Tibial artery (tissue), 4 donors: ENCODE measurements around the gene ASCC1.

Experiments used
- DNase-seq, 2 donors: peaks; one replicate each; pipeline ENCODE4 v3.0.0-alpha.2; 2019
- H3K27ac ChIP-seq, 2 donors: fragments of 200-600 bp; sonication (generic) in 1 of 2; 1 replicate in 1 of 2; 2 replicates in 1 of 2; pipeline ENCODE4 v1.5.1; 2018 to 2019; ENCODE audit warnings: mild to moderate bottlenecking in 1 of 2
- H3K27me3 ChIP-seq, 2 donors: fragments of 200-600 bp; sonication (generic) in 1 of 2; one replicate each; pipeline versions ENCODE4 v1.5.1 to v1.6.0; 2016 to 2019
- H3K36me3 ChIP-seq, 3 donors: fragments of 200-600 bp; sonication (generic) in 2 of 3; one replicate each; pipeline ENCODE4 v1.5.1; 2016 to 2019; ENCODE audit warnings: mild to moderate bottlenecking in 2 of 3
- H3K4me1 ChIP-seq, 4 donors: fragments of 200-600 bp; sonication (generic) in 2 of 4; 1 replicate in 3 of 4; 2 replicates in 1 of 4; pipeline ENCODE4 v1.5.1; 2016 to 2019
- H3K4me3 ChIP-seq, 2 donors: fragments of 200-600 bp; sonication (generic) in 1 of 2; 1 replicate in 1 of 2; 2 replicates in 1 of 2; pipeline ENCODE4 v1.5.1; 2018 to 2019; ENCODE audit warnings: mild to moderate bottlenecking in 2 of 2
- H3K9me3 ChIP-seq, 3 donors: fragments of 200-600 bp; sonication (generic) in 1 of 3; one replicate each; pipeline ENCODE4 v1.5.1; 2016 to 2019
- intact Hi-C: fragments of 100-400 bp; cut with DNase I; formaldehyde crosslinking; loops from one replicate; pipeline ENCODE4 v1.15.0; 2023; ENCODE audit warnings: low total_unique reads
- TF ChIP-seq, protein P1 (sequence below), 2 experiments: fragments of 200-600 bp in 1 of 2; fragments of 450-650 bp in 1 of 2; IDR thresholded peaks; one replicate each; pipeline ENCODE4 v1.5.1; 2017 to 2019; ENCODE audit warnings: antibody characterized with exemption in 2 of 2, mild to moderate bottlenecking in 1 of 2, moderate library complexity in 1 of 2

Gene ASCC1

DNA sequence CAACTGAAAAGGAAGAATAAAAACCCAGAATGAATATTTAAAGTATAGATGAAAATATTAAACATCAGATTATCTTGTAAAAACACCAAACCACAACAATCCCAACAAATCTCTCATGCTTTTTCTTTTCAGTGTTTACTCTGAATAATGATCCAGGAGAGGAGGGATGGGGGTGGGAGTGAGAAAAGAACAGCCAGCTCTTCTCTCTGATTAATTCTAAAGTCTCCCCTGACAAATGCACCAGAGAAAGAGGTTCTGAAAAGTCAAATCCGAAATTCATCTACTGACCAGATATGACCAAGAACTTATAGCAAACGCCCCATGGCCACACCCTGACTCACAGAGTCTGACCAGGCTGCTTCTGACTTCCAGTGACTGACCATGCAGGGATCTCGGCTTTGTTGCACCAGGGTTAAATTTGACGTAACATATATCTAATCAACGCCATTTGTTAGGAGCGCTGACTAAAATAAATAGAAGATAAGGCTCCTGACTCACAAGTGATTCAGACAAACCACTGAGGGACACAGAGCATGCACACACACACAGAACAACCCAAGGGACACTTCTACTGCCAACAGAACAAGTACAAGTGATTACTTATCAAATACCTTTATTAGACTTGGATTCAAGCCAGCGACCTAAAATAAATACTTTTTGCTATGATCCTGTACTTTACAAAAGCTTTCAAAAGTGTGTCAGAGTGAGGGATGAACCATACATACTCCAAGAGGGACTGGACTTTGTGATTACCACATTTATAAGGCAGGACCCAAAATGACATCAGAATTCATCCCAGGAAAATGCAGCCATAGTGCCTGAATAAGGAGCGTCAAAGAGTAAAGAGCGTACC lies 118.4 kb downstream of the ASCC1 start:
- Histone ChIP-seq H3K27me3 (no peaks in the 10 kb centered on the region), H3K4me3 (no peak overlapping the region), H3K27ac (no peak overlapping the region), H3K4me1 (peaks cover 0 to 4% (median 1%) of the 10 kb centered on the region in 4 donors), H3K9me3 (no peaks in the 10 kb centered on the region), H3K36me3 (peaks cover 25 to 69% (median 36%) of the 10 kb centered on the region in 3 donors)
- intact Hi-C loops = no loop called here
- DNase-seq = no peak
- TF ChIP-seq, protein P1, sequence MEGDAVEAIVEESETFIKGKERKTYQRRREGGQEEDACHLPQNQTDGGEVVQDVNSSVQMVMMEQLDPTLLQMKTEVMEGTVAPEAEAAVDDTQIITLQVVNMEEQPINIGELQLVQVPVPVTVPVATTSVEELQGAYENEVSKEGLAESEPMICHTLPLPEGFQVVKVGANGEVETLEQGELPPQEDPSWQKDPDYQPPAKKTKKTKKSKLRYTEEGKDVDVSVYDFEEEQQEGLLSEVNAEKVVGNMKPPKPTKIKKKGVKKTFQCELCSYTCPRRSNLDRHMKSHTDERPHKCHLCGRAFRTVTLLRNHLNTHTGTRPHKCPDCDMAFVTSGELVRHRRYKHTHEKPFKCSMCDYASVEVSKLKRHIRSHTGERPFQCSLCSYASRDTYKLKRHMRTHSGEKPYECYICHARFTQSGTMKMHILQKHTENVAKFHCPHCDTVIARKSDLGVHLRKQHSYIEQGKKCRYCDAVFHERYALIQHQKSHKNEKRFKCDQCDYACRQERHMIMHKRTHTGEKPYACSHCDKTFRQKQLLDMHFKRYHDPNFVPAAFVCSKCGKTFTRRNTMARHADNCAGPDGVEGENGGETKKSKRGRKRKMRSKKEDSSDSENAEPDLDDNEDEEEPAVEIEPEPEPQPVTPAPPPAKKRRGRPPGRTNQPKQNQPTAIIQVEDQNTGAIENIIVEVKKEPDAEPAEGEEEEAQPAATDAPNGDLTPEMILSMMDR (IDR thresholded peaks at IDR 0.05) = no peak

DNA sequence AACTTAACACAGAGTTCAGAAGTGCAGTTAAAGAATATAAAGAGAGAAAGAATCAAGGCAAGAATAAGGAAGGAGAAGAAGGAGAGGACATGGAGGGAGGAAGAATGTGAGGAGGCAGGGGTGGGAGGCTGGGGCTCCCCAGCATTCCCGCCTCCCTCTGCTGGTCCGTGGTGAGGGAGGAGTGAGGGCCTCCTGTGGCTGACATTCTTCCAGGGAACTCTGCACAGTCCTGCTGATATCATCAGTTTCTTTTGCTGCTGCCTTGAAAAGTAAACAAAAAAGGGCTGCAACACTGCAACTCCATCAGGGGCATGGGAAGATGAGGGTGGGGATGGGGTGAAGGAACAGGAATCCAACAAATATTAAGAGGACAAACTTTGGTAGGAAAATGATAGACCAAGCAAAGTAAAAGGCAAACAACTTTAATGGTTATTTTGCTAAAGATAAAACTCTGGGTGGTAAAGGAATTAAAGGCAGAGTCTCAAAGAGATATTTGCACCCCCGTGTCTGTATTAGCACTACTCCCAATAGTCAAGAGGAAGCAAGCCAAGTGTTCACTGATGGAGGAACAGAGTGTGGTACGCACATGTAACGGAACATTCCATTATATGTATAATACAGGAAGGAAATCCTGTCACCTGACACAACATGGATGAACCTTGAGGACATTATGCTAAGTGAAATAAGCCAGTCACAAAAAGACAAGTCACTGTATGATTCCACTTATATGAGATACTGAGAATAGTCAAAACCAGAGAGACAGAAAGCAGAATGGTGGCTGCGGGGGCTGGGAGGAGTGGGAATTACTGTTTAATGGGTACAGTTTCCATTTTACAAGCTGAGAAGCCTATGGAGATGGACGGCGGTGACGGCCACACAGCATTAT lies 119.7 kb downstream of the ASCC1 start:
- Histone ChIP-seq H3K9me3 (no peaks in the 10 kb centered on the region), H3K27me3 (no peaks in the 10 kb centered on the region), H3K27ac (no peak overlapping the region), H3K4me3 (no peak overlapping the region), H3K36me3 (peaks cover 27 to 59% (median 33%) of the 10 kb centered on the region in 3 donors), H3K4me1 (peaks cover 0 to 4% (median 1%) of the 10 kb centered on the region in 4 donors)
- intact Hi-C loops = no loop called here
- no peak for DNase-seq
- TF ChIP-seq, protein P1 (IDR thresholded peaks at IDR 0.05) = no peak

DNA sequence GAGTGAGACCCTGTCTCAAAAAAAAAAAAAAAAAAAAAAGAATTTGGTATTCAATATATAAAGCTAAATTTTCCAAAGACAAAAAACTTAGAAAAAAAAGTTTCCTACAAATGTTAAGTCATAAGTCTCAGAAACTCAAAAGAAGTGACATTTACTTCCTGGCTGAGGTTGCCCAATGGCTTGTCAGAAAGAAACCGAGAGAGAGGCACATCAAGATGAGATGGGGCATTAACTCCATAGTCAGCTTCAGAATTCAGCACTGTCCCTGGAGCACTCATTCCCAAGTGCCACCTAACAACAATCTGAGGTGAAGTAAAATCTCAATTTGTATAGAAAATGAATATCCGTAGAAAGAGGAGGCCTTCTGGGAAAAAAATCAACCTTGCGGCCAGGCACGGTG lies 120.9 kb downstream of the ASCC1 start:
- peaks cover 21 to 47% (median 33%) of the 10 kb centered on the region in 3 donors for H3K36me3 ChIP-seq
- peaks cover 0 to under 1% of the 10 kb centered on the region in 2 donors for H3K27me3 ChIP-seq
- TF ChIP-seq, protein P1 (IDR thresholded peaks at IDR 0.05) = no peak
- H3K27ac ChIP-seq = no peak overlapping the region
- intact Hi-C loops = no loop called here
- no peak overlapping the region for H3K4me3 ChIP-seq
- no peak for DNase-seq
- H3K4me1 ChIP-seq = peaks cover 0 to 4% (median 1%) of the 10 kb centered on the region in 4 donors
- H3K9me3 ChIP-seq = no peaks in the 10 kb centered on the region

DNA sequence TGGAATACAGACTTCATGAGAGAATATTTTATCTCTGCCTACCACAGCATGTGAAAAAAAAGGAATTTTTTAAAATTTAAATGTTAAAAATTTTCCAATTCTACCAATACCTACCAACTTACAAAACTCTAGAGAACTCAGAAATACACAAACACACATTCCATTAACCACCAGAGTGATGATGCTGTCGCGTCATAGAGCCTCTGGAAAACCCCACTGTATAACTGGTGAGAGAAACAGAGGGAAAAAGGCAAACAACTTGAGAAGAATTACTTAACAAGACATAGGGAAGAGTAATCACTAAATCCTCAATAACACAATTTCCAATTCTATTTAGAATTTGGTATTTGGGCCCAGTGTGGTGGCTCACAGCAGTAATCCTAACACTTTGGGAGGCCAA lies 121.5 kb downstream of the ASCC1 start:
- intact Hi-C loops = no loop called here
- H3K4me1 ChIP-seq = peaks cover 0 to 4% (median 1%) of the 10 kb centered on the region in 4 donors
- H3K4me3 ChIP-seq = no peak overlapping the region
- H3K36me3 ChIP-seq = peaks cover 21 to 46% (median 33%) of the 10 kb centered on the region in 3 donors
- TF ChIP-seq, protein P1 (IDR thresholded peaks at IDR 0.05) = no peak
- peaks cover 0 to 6% of the 10 kb centered on the region in 2 donors for H3K27me3 ChIP-seq
- no peaks in the 10 kb centered on the region for H3K9me3 ChIP-seq
- H3K27ac ChIP-seq = no peak overlapping the region
- DNase-seq = no peak

DNA sequence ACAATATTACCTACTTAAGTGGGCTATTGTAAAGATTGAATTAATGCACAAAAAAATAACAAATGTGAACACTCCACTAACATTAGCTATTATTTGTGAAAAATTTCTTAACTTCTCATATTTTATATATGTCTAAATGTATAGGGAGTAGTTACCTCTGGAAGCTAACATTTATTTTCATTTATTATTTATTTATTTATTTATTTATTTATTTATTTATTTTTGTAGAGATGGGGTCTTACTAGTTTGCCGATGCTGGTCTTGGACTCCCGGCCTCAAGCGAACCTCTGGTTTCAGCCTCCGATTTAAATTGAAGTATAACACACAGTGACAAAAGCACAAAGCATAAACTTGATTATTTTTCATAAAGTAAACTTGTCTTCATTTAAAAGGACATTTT lies 122.6 kb downstream of the ASCC1 start:
- TF ChIP-seq, protein P1 (IDR thresholded peaks at IDR 0.05) = no peak
- H3K27me3 ChIP-seq = peaks cover 0 to 17% of the 10 kb centered on the region in 2 donors
- peaks cover 0 to 12% (median 3%) of the 10 kb centered on the region in 4 donors for H3K4me1 ChIP-seq
- H3K36me3 ChIP-seq = peaks cover 17 to 46% (median 30%) of the 10 kb centered on the region in 3 donors
- H3K9me3 ChIP-seq = no peaks in the 10 kb centered on the region
- intact Hi-C loops = no loop called here
- H3K27ac ChIP-seq = no peak overlapping the region
- DNase-seq = no peak
- H3K4me3 ChIP-seq = no peak overlapping the region
